ENCODE results near the gene SNORC.

Gene SNORC

GRCh38 chr2:232869138-232870017 lies 686 bp upstream of the SNORC start:
- no peak for DNase-seq

GRCh38 chr2:232870766-232871371 lies 805 bp downstream of the SNORC start:
- no peak for DNase-seq

- DNase-seq, result no peak
These were observed 1.4 kb downstream of the SNORC start for GRCh38 chr2:232871418-232871834.

DNA sequence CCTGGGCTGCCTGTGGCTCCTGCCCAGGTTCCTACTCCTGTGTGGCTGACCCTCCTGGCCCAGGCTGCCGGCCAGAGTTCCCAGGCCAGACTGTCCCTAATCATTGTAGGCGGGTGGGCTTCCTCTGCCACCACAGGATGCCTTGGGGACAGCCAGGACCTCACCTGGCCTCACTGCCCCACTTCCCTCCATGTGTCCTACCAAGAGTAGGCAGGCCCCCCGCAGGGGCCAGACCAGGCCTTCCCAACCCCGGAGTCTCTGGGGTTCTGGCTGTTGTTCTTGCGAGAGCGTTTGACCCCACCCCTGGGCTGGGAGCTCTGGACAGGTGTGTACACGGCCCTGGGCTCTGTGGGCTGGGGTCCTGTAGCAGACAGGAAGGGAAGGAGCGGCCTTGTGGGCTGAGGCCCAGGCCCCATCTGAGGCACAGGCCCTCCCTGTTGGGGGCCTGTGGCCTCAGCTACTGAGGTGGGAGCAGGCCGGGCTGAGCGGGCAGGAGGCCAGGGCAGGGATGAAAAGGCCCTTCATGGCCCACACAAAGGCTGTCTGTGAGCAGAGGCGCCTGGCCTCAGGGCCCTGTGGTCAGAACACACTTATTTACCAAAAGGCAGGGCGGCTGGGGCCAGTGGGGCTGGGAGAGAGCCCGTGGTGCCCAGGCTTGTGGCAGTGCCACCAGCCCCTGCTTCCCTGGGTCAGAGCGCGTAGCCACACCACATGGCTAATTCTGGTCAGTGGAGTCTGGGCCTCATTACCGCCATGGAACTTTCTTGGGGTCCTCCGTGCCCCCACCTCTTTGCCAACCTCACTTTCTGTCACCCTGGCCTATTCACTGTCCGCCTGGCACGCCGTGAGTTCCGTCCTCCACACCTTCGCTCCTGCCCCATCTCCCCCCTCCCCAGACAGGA lies 2.0 kb downstream of the SNORC start:
- no peak for DNase-seq

- DNase-seq, result no peak
These were observed 2.8 kb downstream of the SNORC start for GRCh38 chr2:232872826-232873225.

DNA sequence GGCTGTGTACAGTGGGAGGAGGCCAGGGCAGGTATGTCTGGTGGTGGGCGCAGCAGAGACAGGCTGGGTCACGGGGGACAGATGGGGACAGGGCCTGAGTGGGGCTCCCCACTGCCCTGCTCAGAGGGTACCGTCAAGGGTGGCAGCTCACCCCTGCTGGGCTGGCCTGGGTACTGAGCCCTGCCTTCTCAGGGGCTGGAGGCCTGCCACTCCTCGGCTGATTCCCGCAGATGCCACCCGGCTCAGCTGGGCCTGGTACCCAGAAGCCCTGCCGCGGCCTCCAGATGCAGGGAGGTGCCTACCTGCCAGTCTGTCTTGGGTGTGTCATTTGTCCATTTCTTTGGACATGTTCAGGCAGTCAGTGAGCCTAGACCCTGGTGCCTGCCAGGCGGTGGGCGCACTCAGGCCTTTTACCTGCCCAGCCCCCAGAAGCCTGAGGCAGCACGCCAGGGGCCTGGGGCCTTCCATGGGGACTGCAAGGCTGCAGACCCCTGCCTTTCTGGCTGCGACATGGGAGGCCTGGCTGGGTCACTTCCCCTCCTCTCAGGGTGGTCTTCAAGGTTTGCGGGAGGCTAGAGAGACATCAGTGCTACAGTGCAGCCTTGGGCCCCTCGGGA lies 3.3 kb downstream of the SNORC start:
- no peak for DNase-seq

- DNase-seq, result no peak
These were observed 4.0 kb downstream of the SNORC start for GRCh38 chr2:232873909-232874641.

- DNase-seq, result no peak
These were observed 4.7 kb downstream of the SNORC start for GRCh38 chr2:232874677-232875223.

- no peak for DNase-seq
These were observed 5.4 kb downstream of the SNORC start for GRCh38 chr2:232875256-232876121.

GRCh38 chr2:232876161-232876977 lies 6.3 kb downstream of the SNORC start:
- peak; percentile 16 for DNase-seq

DNA sequence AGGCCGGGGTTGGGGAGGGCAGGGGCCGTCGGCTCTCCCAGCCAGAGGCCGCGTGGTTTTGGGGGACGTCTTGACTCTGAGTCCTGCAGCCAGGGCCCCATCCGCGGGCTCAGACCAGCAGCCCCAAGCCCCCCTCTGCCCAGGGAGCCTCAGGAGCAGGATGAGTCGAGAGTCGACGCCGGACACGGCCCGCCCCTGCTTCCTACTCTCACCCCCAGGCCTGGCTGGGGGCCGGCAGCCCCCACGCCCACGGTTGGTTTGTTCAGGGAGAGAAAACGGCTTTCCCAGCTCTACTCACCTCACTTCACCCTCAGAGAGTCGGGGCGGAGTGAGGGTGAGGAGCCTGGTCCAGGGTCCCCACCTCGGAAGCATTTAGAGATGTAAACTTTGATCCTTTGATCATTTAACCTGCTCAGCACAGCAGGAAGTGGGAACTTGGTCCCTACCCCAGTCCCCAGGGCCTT lies 6.9 kb downstream of the SNORC start:
- no peak for DNase-seq

- DNase-seq, result no peak
These were observed 8.0 kb downstream of the SNORC start for GRCh38 chr2:232877940-232878511.

GRCh38 chr2:232878855-232879617 lies 9.0 kb downstream of the SNORC start:
- no peak for DNase-seq

GRCh38 chr2:232879618-232880494 lies 9.8 kb downstream of the SNORC start:
- DNase-seq, result no peak

- no peak for DNase-seq
These were observed 10.8 kb downstream of the SNORC start for GRCh38 chr2:232880764-232881351.

- no peak for DNase-seq
These were observed 12.0 kb downstream of the SNORC start for GRCh38 chr2:232882085-232882484.

DNA sequence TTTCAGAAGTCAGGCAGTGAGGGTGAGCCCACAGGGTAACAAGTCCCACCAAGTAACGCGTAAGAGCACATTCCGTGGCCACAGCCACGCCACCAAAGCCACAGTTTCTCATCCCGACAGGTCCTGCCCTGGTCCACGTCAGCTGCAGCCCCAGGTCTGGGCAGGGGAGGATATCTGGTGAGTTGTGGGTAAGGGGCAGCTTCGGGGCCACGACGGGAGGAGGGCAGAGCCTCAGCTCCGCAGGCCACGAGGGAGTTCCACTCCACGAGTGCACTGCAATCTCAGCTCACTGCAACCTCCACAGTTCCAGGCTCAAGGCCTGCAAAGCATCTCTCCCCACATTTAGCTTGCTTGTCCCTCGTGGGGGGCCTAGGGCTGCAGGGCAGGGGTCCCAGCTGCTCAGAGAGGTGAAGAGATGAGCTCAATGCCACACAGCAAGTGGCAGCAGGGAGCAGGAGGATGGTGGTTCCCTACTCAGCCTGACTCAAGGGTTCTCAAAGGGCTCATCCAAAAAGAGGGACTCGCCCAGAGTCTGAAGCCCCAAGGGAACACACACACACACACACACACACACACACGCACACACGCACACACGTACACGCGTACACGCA lies 12.5 kb downstream of the SNORC start:
- no peak for DNase-seq

All from RPMI8226 (cell line).